Activated T-cell treated with anti-CD3 and anti-CD28 coated beads for 4 hours (primary cell): ENCODE results near the gene GHITM.
"Not testable (repeated sequence)": the region's sequence is repeated elsewhere in the genome, so short reads cannot be mapped to it uniquely, and the experiment has no call there.

Experiments used
- DNase-seq: peaks from one replicate; pipeline ENCODE4 v3.0.0-alpha.2; 2020

The GHITM gene

DNA sequence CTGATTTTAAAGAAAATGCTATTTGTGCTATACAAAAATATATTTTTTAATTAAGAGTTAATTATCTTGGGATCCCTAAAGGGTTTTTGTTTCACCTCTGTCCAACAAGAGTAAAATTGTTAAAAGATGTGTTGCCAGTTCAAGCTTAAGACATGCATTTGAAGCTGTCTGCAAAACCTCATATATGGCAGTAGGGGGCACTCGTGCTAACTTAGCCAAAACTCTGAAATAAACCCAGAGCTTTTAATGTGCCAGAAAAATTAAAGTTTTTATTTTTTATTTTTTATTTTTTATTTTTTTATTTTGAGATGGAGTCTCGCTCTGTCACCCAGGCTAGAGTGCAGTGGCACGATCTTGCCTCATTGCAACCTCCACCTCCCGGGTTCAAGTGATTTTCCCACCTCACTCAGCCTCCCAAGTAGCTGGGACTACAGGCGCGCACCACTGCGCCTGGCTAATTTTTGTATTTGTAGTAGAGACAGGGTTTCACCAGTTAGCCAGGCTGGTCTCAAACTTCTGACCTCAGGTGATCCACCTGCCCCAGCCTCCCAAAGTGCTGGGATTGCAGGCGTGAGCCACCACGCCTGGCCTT, 8.8 kb downstream of the GHITM start:
- DNase-seq: not testable (repeated sequence)

DNA sequence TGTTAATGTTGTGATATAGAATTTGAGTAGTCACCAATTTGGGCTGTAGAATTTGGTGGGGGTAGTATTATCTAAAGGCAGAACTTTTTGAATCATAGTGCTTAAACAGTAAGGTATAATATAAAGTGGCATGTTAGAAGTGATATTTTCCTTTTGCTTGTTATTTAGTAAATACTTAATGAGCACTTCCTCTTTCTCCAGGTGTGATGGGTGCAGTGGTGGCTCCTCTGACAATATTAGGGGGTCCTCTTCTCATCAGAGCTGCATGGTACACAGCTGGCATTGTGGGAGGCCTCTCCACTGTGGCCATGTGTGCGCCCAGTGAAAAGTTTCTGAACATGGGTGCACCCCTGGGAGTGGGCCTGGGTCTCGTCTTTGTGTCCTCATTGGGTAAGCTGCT, 10.5 kb downstream of the GHITM start:
- DNase-seq: no peak

GRCh38 chr10:84152769-84153168, 13.5 kb downstream of the GHITM start:
- no peak for DNase-seq

GRCh38 chr10:84155521-84155920, 16.2 kb downstream of the GHITM start:
- no peak for DNase-seq

DNA sequence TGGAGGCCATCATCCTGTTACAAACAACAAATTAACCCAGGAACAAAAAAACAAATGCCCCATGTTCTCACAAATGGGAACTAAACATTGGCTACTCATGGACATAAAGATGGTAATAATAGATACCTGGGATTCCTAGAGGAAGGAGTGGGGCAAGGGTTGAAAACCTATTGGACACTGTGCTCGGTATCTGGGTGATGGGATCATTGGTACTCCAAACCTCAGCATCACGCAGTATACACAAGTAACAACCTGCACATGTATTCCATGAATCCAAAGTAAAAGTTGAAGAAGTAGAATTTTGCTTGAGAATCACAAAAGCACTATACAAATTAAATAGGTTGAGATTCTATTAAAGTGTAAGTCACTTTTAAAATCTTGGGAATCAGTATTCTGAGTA, 16.7 kb downstream of the GHITM start:
- no peak for DNase-seq

DNA sequence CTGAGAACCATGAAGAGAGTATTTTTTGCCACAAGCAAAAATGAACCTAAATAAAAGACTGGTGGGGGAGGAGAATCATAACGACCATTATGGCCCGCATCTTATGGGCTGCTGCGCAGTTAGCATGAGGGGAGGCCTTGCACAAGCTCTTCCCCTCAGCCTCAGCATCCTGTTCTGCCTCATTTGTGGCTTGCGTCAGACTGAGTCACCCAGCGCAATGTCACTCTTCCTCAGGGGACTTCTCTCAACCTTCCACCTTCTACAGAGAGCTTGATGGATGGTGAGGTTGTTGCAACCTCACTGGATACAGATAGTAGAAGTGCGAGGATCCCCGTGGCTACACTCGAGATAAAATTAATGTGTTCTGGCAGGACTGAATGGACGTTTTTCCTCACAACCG, 17.5 kb downstream of the GHITM start:
- no peak for DNase-seq

GRCh38 chr10:84158061-84158460, 18.8 kb downstream of the GHITM start:
- no peak for DNase-seq

- DNase-seq: no peak
Measured at GRCh38 chr10:84158550-84158949, 19.2 kb downstream of the GHITM start.

DNA sequence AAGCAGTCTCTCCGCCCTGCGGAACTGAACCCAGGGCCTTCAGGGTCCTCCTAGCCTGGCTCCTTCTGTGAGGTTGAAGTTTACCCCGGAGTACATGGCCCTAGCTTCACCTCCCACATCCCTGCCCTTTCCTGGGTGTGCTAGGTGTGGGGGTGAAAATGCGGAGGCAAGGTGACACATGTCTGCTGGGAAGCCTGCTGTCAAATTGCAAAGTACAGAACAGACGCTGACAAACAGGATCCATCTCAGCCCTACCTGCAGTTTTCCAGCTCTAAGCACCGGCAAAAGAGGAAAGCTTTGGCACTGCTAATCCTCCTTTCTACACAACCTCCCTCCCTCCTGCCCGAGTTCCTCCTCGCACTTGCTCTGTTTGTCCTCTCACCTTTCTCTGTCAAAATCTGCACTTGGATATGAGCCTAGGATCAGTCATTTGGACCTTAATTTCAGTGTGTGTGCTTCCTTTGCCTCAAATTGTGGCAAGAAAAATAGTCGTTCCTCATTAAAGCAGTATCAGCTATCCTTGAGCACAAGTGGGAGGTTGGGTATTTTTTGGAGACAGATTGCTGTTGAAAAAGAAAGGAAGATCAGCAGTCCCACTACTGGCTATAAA, 19.9 kb downstream of the GHITM start:
- DNase-seq: no peak

GRCh38 chr10:84160663-84161362, 21.5 kb downstream of the GHITM start:
- DNase-seq: no peak

GRCh38 chr10:84163996-84164395, 24.7 kb downstream of the GHITM start:
- no peak for DNase-seq

GRCh38 chr10:84164442-84164841, 25.1 kb downstream of the GHITM start:
- no peak for DNase-seq

- DNase-seq: no peak
Measured at GRCh38 chr10:84166620-84167288, 27.4 kb downstream of the GHITM start.

DNA sequence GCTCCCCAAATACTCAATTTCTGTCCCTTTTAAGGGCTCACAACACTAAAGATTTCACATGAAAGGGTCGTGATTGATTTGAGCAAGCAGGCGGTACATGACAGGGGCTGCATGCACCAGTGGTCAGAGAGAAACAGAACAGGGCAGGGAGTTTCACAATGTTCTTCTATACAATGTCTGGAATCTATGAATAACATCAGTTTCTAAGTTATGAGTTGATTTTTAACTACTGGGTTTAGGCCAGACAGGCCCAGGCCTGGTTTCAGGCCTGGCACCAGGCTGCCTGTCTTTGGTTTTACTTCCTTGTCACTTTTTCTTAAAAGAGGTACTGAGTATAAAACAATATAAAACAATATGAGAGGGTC, 28.0 kb downstream of the GHITM start:
- not testable (repeated sequence) for DNase-seq

GRCh38 chr10:84168382-84168781, 29.1 kb downstream of the GHITM start:
- DNase-seq: not testable (repeated sequence)

GRCh38 chr10:84171237-84171636, 31.9 kb downstream of the GHITM start:
- DNase-seq: not testable (repeated sequence)

- not testable (repeated sequence) for DNase-seq
Measured at GRCh38 chr10:84171700-84172466, 32.6 kb downstream of the GHITM start.

DNA sequence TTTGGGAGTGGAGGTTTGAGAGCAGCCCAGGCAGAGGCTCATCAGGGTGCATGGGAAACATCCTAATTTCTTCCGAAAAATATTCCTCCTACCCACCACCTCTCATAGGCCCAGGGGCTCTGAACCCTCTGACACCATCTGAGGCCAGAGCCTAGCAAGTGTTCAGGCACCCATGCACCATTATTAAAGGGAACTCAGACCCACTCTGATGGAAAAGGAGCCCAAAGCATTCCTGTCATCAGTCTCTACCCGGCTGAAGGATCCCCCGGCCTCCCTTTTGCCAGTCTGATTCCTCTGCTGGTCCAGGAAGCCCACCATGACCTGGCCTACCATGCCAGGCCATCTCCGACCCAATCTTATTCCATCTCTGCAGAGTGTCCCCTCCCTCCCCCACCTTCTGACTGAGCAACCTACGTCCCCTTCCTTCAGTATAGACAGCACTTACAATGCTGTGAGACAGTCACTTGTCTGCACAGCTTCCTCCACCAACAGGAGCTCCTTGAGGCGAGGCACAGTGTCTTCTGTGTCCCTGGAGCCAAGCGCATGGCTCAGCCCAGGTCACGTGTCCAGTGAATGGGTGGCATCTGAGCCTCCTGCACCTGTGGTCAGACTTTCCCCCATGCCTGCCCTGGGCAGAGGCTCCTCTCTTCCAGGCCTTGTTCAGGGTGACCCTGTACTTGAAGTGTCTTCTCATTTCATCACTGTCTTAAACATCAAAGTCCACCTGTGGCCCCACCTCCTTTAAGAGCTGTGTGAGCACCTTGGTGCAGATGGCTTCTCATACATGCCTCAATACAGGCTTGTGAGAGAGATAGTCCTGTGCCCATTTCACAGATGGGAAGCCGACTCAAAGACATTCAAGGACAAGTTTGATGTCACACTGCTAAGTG, 33.4 kb downstream of the GHITM start:
- no peak for DNase-seq

DNA sequence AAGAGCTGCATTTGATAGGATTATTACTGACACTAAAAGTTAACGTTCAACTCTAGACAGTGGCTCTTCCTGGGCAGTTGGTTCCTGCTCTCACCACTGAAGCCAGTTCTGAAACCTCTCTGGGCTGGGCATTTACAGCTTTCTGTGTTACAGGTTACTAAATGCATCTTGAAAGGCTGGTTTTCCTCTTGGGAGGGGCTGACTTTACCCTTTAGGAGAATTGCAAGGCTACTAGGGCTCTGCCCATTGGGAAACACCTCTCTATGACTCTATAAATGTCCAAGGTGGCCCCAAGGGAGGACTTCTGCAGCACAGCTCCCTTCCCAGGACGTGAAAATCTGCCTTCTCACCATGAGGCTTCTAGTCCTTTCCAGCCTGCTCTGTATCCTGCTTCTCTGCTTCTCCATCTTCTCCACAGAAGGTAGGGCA, 34.2 kb downstream of the GHITM start, which contains the start of gene GPR15LG:
TSS of gene GPR15LG (plus strand) at position 301 of the 429 bp plus-strand sequence. CDS start at position 352, 51 bp downstream.
- DNase-seq: no peak

DNA sequence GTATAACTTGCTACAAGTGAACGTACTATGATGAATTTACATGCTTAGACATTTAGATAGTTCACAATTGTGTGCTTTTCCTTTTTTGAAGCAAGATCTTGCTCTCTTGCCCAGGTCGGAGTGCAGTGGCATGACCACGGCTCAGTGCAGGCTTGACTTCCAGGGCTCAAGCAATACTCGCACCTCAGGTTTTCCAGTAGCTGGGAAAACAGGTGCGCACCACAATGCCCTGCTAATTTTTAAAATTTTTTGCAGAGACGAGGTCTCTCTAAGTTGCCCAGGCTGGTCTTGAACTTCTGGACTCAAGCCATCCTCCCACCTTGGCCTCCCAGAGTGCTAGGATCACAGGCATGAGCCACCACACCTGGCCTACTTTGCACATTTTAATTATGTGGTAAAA, 36.1 kb downstream of the GHITM start:
- DNase-seq: no peak

GRCh38 chr10:84176351-84176750, 37.0 kb downstream of the GHITM start:
- no peak for DNase-seq
